Measurements from ENCODE around the gene EXOC1L. TPM values are rescaled to one million over a fixed set of nuclear protein-coding genes. Genes with fewer than 3 reads are reported as not detected.
"Not testable (repeated sequence)": the region's sequence is repeated elsewhere in the genome, so short reads cannot be mapped to it uniquely, and the experiment has no call there.

EXOC1L gene
- total RNA-seq, 1 donor from 2014 or later, result not detected

DNA sequence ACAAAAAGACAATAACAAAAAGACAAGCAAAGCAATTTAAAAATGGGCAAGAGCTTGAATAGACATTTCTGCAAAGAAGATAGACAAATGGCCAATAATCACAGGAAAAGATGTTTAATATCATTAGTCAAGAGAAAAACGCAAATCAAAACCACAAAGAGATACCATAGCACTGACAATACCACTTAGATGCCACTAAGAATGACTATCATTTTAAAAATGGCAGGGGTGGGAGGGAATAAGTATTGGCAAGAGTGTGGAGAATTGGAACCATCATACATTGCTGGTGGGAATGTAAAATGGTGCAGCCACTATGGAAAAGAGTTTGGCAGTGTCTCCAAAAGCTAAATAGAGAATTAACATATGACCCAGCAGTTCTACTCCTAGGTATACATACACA, 18.8 kb downstream of the EXOC1L start:
- no peak for DNase-seq (ENCODE audit: low spot score)

DNA sequence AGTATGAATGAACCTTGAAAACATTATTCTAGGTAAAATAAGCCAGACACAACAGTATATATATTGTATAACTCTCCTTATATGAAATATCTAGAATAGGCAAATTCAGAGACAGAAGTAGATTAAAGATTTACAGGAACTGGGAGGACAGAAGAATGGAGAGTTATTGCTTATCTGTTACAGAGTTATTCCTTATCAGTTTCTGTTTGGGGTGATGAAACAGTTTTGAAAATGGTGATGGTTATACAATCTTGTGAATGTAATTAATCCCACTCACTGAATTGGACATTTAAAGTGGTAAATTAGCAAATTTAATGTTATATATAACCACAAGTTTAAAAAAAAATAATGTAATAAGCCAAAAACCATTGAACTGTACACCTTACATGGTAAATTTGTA, 19.4 kb downstream of the EXOC1L start:
- DNase-seq (ENCODE audit: low spot score), result no peak

DNA sequence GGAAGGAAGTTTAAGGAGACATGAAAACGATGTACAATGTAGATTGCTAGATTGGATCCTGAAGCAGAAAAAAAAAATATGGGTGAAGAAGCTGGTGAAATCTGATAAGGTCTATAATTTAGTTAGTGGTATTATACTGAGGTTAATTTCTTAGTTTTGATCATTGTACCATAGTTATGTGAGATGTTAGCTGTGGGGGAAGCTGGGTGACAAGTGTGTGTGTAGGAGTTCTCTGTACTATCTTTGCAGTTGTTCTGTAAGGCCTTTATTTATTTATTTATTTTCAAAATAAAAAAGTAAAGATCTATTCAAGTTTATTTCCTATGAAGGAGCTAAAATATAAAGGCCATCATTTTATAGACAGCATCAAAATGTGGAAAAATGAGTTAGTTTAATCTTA, 21.4 kb downstream of the EXOC1L start:
- no peak for DNase-seq (ENCODE audit: low spot score)

DNA sequence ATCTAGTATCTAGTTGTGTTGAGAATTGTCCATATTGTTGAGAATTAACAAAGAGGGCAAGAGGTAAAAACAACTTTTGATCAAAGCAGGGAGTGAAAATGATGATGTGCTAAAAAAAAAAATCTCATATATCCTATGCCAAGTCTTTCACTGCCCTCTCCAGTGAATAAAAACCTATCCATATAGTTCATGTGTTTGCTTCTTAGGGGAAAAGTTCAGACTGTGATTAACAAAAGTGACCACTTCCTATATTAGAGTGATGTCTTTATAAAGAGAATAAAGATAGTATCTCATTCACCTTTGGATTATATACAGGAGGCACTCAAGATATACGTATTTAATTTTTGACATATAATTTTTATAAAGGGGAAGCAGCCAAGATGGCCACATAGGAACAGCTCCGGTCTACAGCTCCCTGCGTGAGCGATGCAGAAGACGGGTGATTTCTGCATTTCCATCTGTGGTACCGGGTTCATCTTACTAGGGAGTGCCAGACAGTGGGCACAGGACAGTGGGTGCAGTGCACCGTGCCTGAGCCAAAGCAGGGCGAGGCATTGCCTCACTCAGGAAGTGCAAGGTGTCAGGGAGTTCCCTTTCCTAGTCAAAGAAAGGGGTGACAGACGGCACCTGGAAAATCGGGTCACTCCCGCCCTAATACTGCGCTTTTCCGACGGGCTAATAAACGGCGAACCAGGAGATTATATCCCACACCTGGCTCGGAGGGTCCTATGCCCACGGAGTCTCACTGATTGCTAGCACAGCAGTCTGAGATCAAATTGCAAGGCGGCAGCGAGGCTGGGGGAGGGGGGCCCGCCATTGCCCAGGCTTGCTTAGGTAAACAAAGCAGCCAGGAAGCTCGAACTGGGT, 22.0 kb downstream of the EXOC1L start:
- not testable (repeated sequence) for DNase-seq (ENCODE audit: low spot score)

DNA sequence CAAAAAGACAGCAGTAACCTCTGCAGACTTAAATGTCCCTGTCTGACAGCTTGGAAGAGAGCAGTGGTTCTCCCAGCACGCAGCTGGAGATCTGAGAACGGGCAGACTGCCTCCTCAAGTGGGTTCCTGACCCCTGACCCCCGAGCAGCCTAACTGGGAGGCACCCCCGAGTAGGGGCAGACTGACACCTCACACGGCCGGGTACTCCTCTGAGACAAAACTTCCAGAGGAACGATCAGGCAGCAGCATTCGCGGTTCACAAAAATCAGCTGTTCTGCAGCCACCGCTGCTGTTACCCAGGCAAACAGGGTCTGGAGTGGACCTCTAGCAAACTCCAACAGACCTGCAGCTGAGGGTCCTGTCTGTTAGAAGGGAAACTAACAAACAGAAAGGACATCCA, 22.7 kb downstream of the EXOC1L start:
- not testable (repeated sequence) for DNase-seq (ENCODE audit: low spot score)

DNA sequence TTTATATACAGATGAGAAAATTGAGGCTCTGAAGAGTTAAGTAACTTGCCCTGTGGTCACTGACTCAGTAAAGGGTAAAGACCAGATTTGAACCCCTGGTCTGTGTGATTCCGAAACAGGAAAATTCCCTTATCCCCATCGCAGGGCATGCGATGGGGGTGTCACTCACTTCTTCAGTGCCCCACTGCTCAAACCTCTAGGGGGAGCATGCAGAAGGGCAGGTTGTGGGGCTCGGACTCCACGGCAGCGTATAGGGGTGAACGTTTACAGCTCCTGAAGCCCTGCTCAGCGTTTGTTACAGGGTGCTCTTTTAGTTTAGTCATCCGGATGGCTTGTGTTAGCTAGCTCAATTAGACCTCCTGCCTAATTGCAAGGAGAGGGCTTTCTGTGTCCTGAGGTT, 30.1 kb downstream of the EXOC1L start:
- no peak for DNase-seq (ENCODE audit: low spot score)

DNA sequence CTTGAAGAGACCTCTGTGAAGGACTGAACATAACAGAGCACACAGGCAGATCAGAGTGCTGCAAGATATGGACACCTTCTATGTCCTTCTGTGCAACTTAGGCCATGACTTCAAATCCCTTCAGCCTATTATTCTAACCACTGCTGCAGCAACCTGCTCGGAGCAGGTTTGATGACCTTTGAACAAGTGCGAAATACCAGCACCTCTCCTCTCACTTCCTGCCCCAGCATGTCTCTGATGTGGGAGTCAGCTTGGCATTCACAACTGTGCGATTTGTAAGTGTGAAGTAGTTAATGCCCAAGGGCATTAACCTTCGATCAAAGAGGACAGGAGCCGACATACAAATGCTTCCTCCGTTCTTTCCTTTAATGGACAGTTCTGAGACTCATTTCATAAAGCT, 32.3 kb downstream of the EXOC1L start:
- DNase-seq (ENCODE audit: low spot score), result peak; percentile 59

DNA sequence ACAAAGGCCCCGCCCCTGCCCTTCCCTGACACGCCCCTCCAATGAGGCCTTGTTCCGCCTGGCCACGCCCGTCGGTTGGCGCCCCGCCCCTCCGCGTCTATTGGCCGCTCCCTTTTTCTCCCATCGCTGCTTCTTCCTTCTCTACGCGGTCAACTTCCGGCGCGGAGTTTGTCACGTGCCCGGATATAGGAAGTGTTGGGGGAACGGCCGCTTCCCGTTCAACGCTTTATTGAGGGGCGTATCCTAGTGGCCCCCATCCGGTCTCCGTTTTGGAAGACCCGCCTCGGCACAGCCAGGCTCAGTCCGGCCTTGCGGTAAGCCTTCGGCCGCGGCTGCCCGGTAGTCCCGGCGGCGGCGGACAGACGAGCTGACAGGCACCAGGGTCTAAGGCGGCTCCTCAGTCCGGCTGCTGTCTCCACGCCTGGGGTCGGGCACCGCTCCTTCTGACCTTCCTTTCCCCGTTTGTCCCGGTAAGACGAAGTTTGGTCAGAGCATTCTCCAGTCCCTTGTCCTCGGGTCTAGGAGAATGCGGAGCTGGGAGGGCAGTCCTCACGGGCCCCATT, 34.0 kb downstream of the EXOC1L start, which contains the start of gene EXOC1:
TSS of gene EXOC1 (plus strand) at position 165 of the 563 bp plus-strand sequence. CDS start 4,676 bp downstream, outside the sequence.
- peak; percentile 99 for DNase-seq (ENCODE audit: low spot score)

DNA sequence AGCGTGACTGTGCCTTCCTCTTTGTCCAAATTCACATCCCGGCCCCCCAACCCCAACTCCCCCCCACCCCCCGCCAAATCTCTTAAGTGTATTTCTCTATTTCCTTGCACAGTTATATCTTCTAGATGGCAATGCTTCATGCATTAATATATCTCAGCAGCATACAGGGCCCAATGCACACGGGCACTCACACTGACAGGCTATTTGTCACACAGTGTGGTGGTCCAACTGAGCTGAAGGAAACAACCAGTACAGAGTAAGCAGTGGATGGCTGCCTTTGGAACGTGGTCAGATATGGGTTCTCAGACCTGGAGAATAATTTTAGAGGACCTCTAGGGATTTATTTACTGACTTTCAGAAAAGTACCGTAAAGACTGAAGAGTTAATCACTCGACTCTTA, 34.5 kb downstream of the EXOC1L start:
- DNase-seq (ENCODE audit: low spot score), result no peak

DNA sequence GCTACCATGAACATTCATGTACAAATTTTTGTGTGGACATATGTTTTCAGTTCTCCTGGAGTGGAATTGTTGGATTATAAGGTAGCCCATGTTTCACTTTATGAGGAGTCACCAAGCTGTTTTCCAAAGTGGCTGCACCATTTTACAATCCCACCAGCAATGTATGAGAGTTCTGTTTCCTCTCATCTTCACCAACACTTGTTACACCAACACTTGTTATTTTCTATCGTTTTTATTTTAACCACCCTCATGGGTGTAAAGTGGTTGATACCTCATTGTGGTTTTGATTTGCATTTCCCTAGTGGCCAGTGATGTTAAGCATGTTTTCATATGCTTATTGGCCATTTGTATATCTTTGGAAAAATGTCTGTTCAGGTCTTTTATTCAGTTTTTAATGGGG, 38.0 kb downstream of the EXOC1L start:
- DNase-seq (ENCODE audit: low spot score), result no peak

DNA sequence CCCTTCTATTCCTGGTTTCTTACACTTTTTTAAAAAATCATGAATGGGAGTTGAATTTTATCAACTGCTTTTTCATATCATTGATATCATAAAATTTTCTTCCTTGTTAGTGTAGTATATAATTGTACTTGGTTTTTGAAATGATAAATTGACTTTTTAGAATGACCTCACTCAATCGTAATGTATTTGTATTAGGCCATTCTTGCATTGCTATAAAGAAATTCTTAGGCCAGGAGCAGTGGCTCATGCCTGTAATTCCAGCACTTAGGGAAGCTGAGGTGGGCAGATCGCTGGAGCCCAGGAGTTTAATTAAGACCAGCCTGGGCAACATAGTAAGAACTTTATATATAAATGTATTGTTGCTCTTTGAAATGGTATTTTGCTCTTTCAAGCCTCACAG, 40.1 kb downstream of the EXOC1L start:
- DNase-seq (ENCODE audit: low spot score), result no peak

DNA sequence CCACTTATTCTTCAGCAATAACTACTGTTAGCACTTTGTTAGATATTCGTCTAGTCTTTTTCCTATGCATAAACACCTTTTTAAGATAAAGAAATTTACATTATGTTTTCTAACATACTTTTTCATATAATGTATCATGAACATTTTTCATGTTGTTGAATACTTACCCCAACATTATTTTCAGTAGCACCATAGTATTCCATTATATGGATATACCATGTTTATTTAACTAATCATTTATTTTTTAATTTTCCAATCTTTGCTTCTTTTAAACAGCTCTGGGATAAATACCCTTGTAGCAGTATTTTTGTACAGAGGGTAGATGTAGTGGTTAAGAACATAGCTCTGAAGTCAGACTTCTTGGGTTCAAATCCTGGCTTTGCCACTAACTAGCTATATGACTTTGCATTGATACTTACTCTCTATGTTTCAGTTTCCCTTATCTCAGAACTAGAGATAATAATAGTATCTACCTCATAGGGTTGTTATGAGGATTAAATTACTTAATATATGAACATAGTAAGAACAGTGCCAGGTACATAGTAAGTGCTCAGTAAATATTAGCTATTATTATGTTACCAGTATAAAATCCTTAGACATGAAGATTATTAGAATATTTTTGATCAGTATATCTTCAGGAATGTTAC, 45.1 kb downstream of the EXOC1L start:
- no peak for DNase-seq (ENCODE audit: low spot score)

DNA sequence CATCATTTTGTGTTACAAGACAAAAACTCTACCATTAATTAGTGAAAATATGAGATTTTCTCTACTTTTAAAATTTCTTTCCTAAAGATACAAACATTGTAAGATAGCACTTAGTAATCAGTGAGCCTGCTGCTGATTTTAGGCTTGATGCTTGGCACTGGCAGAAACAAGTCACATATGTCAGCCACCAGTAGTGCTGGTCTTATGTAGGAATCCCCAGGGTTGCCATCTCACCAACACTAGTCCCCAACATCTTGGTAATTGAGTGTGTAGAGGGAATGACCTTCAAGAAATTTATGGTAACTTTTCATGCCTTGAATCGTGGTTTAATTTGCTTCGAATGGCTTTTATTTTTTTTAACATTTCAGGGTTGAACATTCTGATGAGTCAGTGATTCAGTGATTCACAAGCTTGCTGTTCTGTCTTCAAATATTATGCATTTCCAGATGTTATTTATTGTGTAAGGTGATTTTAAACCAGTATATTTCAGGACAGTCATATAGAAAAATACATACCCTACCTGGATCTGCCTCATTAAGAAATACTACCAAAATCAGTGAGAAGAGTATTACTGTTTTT, 45.7 kb downstream of the EXOC1L start:
- DNase-seq (ENCODE audit: low spot score), result no peak

DNA sequence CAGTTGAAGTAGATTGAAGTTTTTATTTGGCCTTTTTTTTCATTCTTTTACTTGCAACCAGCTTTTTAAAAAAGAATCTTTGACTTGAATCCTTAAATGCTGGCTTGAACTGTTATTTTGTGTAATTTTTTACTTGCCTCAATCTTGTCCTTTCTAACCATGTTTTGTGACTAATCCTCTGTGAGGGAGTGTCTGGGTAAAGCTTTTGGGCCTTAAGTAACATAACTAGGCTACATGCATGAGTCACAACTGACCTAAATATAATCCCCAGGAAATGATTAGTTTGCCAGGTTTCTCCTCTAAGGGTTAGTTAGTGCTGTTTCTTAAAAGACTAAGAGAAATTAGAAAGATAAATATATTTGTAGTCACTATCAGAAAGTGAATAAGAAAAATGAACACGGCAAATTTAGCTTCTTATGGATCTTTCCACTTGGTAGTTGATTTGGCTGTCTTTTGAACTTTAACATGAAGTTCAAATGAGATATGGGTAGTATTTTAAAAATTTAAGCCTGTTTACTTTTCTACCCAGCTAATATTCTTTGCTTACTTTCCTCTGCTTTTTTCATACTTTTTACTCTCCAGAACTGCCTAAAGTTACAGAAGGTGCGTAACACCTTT, 46.8 kb downstream of the EXOC1L start:
- no peak for DNase-seq (ENCODE audit: low spot score)

DNA sequence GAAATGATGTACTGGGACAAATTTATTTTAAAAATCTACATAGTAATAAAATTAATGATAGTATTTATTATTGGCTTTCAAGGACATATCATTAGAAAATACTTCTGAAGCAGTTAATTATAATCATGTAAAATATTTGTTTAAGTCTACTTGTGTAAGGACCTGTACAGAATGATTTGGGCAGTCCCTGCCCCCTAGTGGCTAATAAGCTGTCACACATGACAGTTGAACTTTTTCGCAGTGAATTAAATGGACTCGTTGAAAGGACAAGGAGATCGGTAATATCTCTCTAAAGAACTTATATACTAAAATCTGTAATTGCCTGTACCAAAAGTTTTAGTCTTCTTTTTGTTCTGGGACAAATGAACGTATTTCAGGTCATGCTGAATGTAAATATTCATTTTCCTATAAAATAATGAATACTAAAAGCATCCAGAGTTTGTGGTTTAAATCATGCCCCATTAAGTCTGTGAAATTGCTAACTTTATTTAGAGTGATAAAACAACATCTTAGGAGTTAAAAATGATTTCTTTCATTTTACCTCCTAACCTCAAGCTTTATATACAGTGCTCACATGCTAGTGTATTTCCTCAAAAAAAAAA, 47.5 kb downstream of the EXOC1L start:
- no peak for DNase-seq (ENCODE audit: low spot score)

DNA sequence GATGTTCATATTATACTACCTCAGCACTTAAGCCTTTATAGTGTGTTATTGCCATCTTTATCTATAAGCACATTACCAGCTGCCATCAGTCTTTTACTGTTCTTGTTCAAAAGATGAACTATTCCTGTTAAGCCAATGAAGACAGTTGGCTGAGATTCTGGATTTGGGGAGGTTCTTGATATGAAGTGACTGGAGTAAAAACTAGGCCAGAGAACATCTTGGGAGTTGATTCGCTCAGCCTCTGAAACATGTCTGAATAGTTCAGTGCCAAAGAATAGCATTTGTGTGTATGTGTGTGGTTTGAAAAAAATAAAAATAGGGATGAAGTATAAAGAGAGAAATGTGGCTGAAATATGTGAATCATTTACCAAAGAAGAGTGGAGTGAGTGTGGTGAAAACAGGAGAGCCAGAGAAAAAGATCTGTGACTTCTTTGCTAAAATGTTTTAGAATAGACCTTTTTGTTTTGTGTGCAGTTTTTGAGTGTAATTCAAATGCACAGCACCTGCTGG, 49.0 kb downstream of the EXOC1L start:
- no peak for DNase-seq (ENCODE audit: low spot score)

DNA sequence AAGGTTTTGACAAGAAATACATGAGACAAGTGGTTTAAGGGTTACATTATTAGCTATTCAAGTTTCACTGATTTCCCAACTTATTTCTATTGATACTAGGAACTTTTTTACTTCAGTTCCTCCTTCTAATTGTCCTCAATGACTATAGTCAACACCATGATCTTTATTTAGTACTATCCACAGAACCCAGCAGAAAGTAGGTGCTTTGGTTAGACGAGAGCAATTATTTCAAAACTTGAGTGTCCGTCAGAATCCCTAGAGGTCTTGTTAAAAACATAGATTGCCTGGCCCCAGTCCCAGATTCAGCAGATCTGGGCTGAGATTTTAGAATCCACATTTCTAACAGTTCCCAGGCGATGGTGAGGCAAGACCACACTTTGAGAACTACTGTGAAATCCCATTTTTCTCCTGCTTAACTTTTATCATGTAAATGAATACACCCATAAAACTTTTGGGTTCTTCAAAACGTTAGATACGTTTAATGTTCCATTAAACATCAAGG, 51.8 kb downstream of the EXOC1L start:
- no peak for DNase-seq (ENCODE audit: low spot score)

DNA sequence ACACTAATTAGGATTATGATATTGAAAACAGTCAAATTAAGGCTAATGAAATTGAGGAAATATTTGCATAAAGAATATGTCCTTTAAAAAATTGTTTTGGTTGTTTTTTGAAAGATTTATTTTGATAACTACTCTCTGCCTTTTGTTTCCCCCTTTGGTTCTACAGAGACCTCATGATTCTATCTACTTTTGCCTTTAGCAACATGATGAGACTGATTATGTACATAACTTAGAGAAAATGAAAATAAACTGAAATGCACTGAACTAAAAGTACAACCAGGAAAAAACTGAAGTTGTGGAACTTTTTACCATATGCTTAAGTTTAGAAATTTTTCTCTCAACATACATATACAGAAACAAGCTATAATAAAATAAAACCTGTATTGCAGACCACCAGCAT, 55.2 kb downstream of the EXOC1L start:
- no peak for DNase-seq (ENCODE audit: low spot score)

DNA sequence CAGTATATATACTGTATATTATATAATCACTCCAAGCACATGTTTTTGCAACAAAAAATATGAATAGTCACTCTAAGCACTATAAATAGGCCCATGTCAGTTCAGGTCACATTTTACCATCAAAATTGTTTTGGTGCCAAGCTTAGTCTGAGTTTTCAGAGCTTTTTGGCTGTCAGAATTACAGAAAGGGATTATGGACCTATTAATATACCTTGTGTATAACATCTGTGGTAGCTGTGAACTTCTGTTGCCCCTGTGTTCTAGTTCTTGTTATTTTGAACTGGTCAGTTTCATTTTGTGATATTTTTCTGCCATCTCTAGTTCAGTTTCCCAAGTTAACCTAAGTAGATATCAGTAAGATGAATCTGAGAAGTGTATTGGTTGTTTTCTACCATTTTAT, 56.8 kb downstream of the EXOC1L start:
- no peak for DNase-seq (ENCODE audit: low spot score)

DNA sequence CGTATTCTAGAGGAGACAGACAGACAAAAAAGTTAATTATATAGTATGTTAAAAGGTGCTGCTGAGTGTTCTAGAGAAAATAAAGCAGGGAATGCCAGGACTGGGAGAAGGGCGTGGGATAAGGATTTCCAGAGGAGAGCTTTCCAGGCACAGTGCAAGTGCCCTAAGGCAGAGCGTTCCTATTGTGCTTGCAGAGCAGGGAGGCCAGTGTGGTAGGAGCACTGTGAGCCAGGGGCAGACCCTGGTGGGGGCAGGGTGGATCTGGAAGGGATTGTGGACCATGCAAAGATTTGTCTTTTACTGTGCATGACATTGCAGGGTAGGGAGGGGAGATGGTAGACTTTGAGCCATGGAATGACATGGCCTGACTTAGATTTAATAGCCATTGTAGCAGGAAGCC, 59.6 kb downstream of the EXOC1L start:
- no peak for DNase-seq (ENCODE audit: low spot score)

DNA sequence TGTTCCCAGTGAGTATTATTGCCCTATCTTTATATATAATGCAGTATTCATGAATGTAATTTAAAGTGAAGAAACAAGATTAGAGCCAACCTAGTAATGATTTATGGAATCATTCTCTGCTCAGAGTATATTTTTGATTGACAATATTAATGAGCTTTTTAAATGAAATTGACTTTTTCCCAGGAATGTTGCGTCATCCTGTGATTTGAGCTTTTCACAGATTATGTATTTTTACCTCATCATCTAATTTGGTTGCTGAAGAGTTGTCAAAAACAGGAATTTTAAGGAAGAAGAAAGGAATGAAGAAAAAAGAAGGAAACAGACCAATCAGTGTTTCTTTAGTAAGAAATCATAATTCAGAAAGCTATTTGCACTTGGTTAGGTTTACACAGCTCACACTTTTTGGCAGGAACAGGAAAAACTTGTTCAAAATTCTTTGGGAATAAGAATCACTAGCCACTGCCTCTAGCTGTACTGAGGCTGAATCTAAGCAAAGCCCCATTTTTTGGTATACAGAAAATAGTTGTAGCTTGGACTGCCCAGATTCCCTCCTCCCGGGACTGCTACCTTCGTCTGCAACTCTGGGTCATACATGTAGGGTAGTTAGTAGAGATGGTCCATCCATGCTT, 61.2 kb downstream of the EXOC1L start:
- no peak for DNase-seq (ENCODE audit: low spot score)
